H1 (cell line): Measurements from ENCODE around the gene DENND2A. TPM values are rescaled to one million over a fixed set of nuclear protein-coding genes. Genes with fewer than 3 reads are reported as not detected.

Experiments
- CTCF ChIA-PET: fragments of 300-600 bp; sonication (Branson Sonifier 250); formaldehyde crosslinking; loops from one replicate; lab custom pipeline; 2021; ENCODE audit not compliant: partially characterized antibody; lab: Charles Lee
- POLR2A ChIA-PET: fragments of 300-600 bp; sonication (Branson Sonifier 250); formaldehyde crosslinking; loops from one replicate; lab custom pipeline; 2021; ENCODE audit warnings: inconsistent platforms; ENCODE audit not compliant: partially characterized antibody; lab: Charles Lee
- DNase-seq, 2 experiments: peaks; one replicate each; pipeline versions ENCODE4 v3.0.0 to v3.0.0-alpha.2; 2010 to 2022; ENCODE audit warnings: low spot score in 2 of 2, low read depth in 1 of 2, mixed read lengths in 1 of 2
- FAIRE-seq: peaks from 2 replicates; lab custom pipeline; 2011; peaks lifted over from hg19 to GRCh38; lab: Jason Lieb, UNC
- H2AFZ ChIP-seq: 2 replicates; pipeline ENCODE4 v1.8.1; 2012; ENCODE audit warnings: low read length, inconsistent platforms
- H2AK5ac ChIP-seq: 2 replicates; pipeline ENCODE4 v1.6.1; 2013; ENCODE audit warnings: low read depth, low read length
- H2BK120ac ChIP-seq: replicated peaks from 2 replicates; pipeline ENCODE3; 2013; ENCODE audit warnings: low read depth, low read length, inconsistent platforms
- H2BK12ac ChIP-seq: 2 replicates; pipeline ENCODE4 v1.6.1; 2013; ENCODE audit warnings: low read depth, low read length
- H2BK15ac ChIP-seq: 2 replicates; pipeline ENCODE4 v1.6.1; 2013; ENCODE audit warnings: low read length
- H2BK20ac ChIP-seq: 2 replicates; pipeline ENCODE4 v1.6.1; 2013; ENCODE audit warnings: low read length
- H2BK5ac ChIP-seq: 2 replicates; pipeline ENCODE4 v1.6.1; 2013; ENCODE audit warnings: low read depth, low read length
- H3K14ac ChIP-seq: 2 replicates; pipeline ENCODE4 v1.6.1; 2013; ENCODE audit warnings: inconsistent platforms; ENCODE audit not compliant: insufficient read length
- H3K18ac ChIP-seq: 2 replicates; pipeline ENCODE4 v1.6.1; 2013; ENCODE audit warnings: low read length; ENCODE audit errors: extremely low read depth
- H3K23ac ChIP-seq: 2 replicates; pipeline ENCODE4 v1.6.1; 2013; ENCODE audit warnings: inconsistent platforms; ENCODE audit not compliant: insufficient read length
- H3K23me2 ChIP-seq: 2 replicates; pipeline ENCODE4 v1.6.1; 2013; ENCODE audit warnings: low read depth, low read length
- H3K27ac ChIP-seq: 2 replicates; pipeline ENCODE4 v1.6.1; 2011; ENCODE audit warnings: low read depth, low read length, inconsistent platforms
- H3K27me3 ChIP-seq, 4 experiments: replicated peaks in 1 of 4; 1 replicate in 1 of 4; 2 replicates in 3 of 4; pipeline versions ENCODE4 v1.6.1 to v1.8.1; 2011 to 2013; ENCODE audit warnings: low read length in 3 of 4, mild to moderate bottlenecking in 3 of 4, inconsistent platforms in 2 of 4, mixed read lengths in 2 of 4, moderate library complexity in 1 of 4; ENCODE audit not compliant: control insufficient read depth in 3 of 4, insufficient read depth in 3 of 4; ENCODE audit errors: extremely low read depth in 1 of 4
- H3K36me3 ChIP-seq, 4 experiments: 2 replicates each; pipeline versions ENCODE4 v1.6.1 to v1.8.1; 2011 to 2013; ENCODE audit warnings: mild to moderate bottlenecking in 4 of 4, low read length in 3 of 4, moderate library complexity in 2 of 4, control low read depth in 1 of 4, inconsistent platforms in 1 of 4; ENCODE audit not compliant: insufficient read depth in 4 of 4, control insufficient read depth in 2 of 4
- H3K4ac ChIP-seq: replicated peaks from 2 replicates; pipeline ENCODE3; 2013; ENCODE audit warnings: low read length, low read depth, mixed read lengths, inconsistent platforms; ENCODE audit not compliant: insufficient read length
- H3K4me1 ChIP-seq, 4 experiments: replicated peaks in 1 of 4; 1 replicate in 1 of 4; 2 replicates in 3 of 4; pipeline versions ENCODE4 v1.6.1 to v1.8.1; 2011 to 2013; ENCODE audit warnings: low read length in 3 of 4, inconsistent platforms in 2 of 4, mixed read lengths in 1 of 4; ENCODE audit not compliant: insufficient read depth in 4 of 4, control insufficient read depth in 3 of 4
- H3K4me2 ChIP-seq, 2 experiments: 2 replicates each; pipeline versions ENCODE4 v1.6.1 to v1.8.1; 2011 to 2013; ENCODE audit warnings: low read depth in 2 of 2, low read length in 2 of 2, control low read depth in 1 of 2, inconsistent platforms in 1 of 2, mild to moderate bottlenecking in 1 of 2; ENCODE audit not compliant: insufficient read depth in 1 of 2
- H3K4me3 ChIP-seq, 4 experiments: fragments of 200-600, 300-600 bp in 1 of 4; sonication (generic), shearing (Covaris generic), sonication (Bioruptor Twin) in 1 of 4; 2 replicates each; pipeline versions ENCODE4 v1.5.1 to v1.8.1; 2011 to 2016; ENCODE audit warnings: low read length in 4 of 4, low read depth in 3 of 4, control low read depth in 2 of 4, inconsistent platforms in 2 of 4, mild to moderate bottlenecking in 2 of 4, mixed read lengths in 1 of 4, moderate library complexity in 1 of 4; ENCODE audit not compliant: insufficient read depth in 2 of 4; ENCODE audit errors: extremely low read depth in 1 of 4
- H3K56ac ChIP-seq: replicated peaks from 2 replicates; pipeline ENCODE3; 2013; ENCODE audit warnings: low read depth, mild to moderate bottlenecking, mixed read lengths, low read length, inconsistent platforms; ENCODE audit not compliant: insufficient read length
- H3K79me1 ChIP-seq: 2 replicates; pipeline ENCODE4 v1.6.1; 2013; ENCODE audit warnings: low read depth, low read length, control low read depth
- H3K79me2 ChIP-seq, 2 experiments: 2 replicates each; pipeline versions ENCODE4 v1.6.1 to v1.8.1; 2012 to 2013; ENCODE audit warnings: low read length in 2 of 2, mild to moderate bottlenecking in 2 of 2, inconsistent platforms in 1 of 2; ENCODE audit not compliant: insufficient read depth in 2 of 2, control insufficient read depth in 1 of 2
- H3K9ac ChIP-seq, 4 experiments: replicated peaks in 1 of 4; 1 replicate in 1 of 4; 2 replicates in 3 of 4; pipeline versions ENCODE4 v1.6.1 to v1.8.1; 2011 to 2013; ENCODE audit warnings: low read depth in 3 of 4, low read length in 3 of 4, control low read depth in 2 of 4, mild to moderate bottlenecking in 2 of 4, moderate library complexity in 2 of 4, inconsistent platforms in 1 of 4; ENCODE audit errors: extremely low read depth in 1 of 4
- H3K9me3 ChIP-seq, 2 experiments: 2 replicates each; pipeline versions ENCODE4 v1.6.1 to v1.8.1; 2012 to 2013; ENCODE audit warnings: mild to moderate bottlenecking in 2 of 2, moderate library complexity in 2 of 2, control low read depth in 1 of 2, inconsistent platforms in 1 of 2, low read depth in 1 of 2, low read length in 1 of 2, mixed read lengths in 1 of 2; ENCODE audit not compliant: insufficient read depth in 2 of 2
- H4K20me1 ChIP-seq, 2 experiments: replicated peaks in 1 of 2; 2 replicates each; pipeline versions ENCODE3 to v1.8.1; 2011 to 2013; ENCODE audit warnings: inconsistent platforms in 2 of 2, low read length in 2 of 2, mild to moderate bottlenecking in 1 of 2; ENCODE audit not compliant: insufficient read depth in 2 of 2, control insufficient read depth in 1 of 2
- H4K5ac ChIP-seq: 2 replicates; pipeline ENCODE4 v1.6.1; 2013; ENCODE audit warnings: low read length, low read depth, mixed read lengths, inconsistent platforms; ENCODE audit not compliant: insufficient read length
- H4K8ac ChIP-seq: 2 replicates; pipeline ENCODE4 v1.8.0; 2013; ENCODE audit warnings: mild to moderate bottlenecking, moderate library complexity, low read length, inconsistent platforms; ENCODE audit not compliant: insufficient read depth; ENCODE audit errors: extremely low read depth
- H4K91ac ChIP-seq: replicated peaks from 2 replicates; pipeline ENCODE3; 2013; ENCODE audit warnings: low read length, mixed read lengths, inconsistent platforms; ENCODE audit not compliant: insufficient read length
- EP300 ChIP-seq, 2 experiments: IDR thresholded peaks; 1 replicate in 1 of 2; 2 replicates in 1 of 2; pipeline ENCODE4 v1.6.1; 2011 to 2012; ENCODE audit warnings: low read depth in 2 of 2, low read length in 2 of 2, mild to moderate bottlenecking in 2 of 2, borderline replicate concordance in 1 of 2, inconsistent platforms in 1 of 2, moderate library complexity in 1 of 2
- GTF2F1 ChIP-seq: IDR thresholded peaks from 2 replicates; pipeline ENCODE4 v1.6.1; 2012; ENCODE audit warnings: low read depth, low read length, improper control_type of control experiment, borderline replicate concordance
- KDM1A ChIP-seq: fragments of 200-600, 300-600 bp; sonication (generic); IDR thresholded peaks from 2 replicates; pipeline ENCODE4 v1.7.1; 2016; ENCODE audit warnings: mild to moderate bottlenecking, low read length, borderline replicate concordance
- NRF1 ChIP-seq: IDR thresholded peaks from 2 replicates; pipeline ENCODE4 v1.6.1; 2011; ENCODE audit warnings: mild to moderate bottlenecking, low read depth, low read length, improper control_type of control experiment
- RBBP5 ChIP-seq: IDR thresholded peaks from 2 replicates; pipeline ENCODE4 v1.7.1; 2012; ENCODE audit warnings: low read depth, mild to moderate bottlenecking, inconsistent platforms, low read length, moderate library complexity, borderline replicate concordance
- SIN3A ChIP-seq, 2 experiments: IDR thresholded peaks in 1 of 2; conservative IDR thresholded peaks in 1 of 2; 2 replicates each; pipeline ENCODE4 v1.6.1; 2011 to 2012; ENCODE audit warnings: low read length in 2 of 2, improper control_type of control experiment in 1 of 2, low read depth in 1 of 2, mild to moderate bottlenecking in 1 of 2
- SP2 ChIP-seq: IDR thresholded peaks from 2 replicates; pipeline ENCODE4 v1.6.1; 2012; ENCODE audit warnings: mild to moderate bottlenecking, low read length, inconsistent platforms
- TBP ChIP-seq: IDR thresholded peaks from 2 replicates; pipeline ENCODE4 v1.6.1; 2011; ENCODE audit warnings: low read depth, low read length, improper control_type of control experiment
- WGBS, 2 experiments: shearing (Covaris generic) in 1 of 2; methylation state at CpG; one replicate each; pipeline versions ENCODE4 v1.1.6 to v1.1.7; 2013 to 2015; ENCODE audit warnings: low lambda C conversion rate in 2 of 2, mixed read lengths in 2 of 2, inconsistent platforms in 1 of 2, low coverage in 1 of 2, missing lambda C conversion rate in 1 of 2; ENCODE audit not compliant: insufficient replicate concordance in 2 of 2, insufficient coverage in 1 of 2, insufficient read length in 1 of 2; ENCODE audit errors: extremely low coverage in 1 of 2, missing lambda C conversion rate in 1 of 2; 5-methylcytosine and 5-hydroxymethylcytosine counted together
- polyA plus RNA-seq, 7 experiments: library from polyadenylated mRNA; depleted of rRNA in 3 of 7; stranded (reverse) in 5 of 7; unstranded in 2 of 7; fragments of >200 nt in 5 of 7; fragments of 200-250 nt in 2 of 7; gene quantifications; 1 replicate in 5 of 7; 2 replicates in 1 of 7; 4 replicates in 1 of 7; pipeline versions ENCODE4 v1.2.1 to v1.2.3, GENCODE V29; 2011 to 2013; ENCODE audit warnings: missing spikeins in 2 of 7, mixed read lengths in 2 of 7
- total RNA-seq: library from RNA; stranded (reverse); fragmentation: NEBNext Ultra II Directional; extraction: Animal tissue kit (Norgen Biotek cat#: 25700); gene quantifications from 2 replicates; pipeline ENCODE4 v1.2.1, GENCODE V29; 2021
- TF ChIP-seq, protein P1 (sequence below), 3 experiments: IDR thresholded peaks; 1 replicate in 2 of 3; 2 replicates in 1 of 3; pipeline versions ENCODE4 v1.5.1 to v1.6.1; 2011; ENCODE audit warnings: low read length in 3 of 3, mild to moderate bottlenecking in 3 of 3, inconsistent platforms in 2 of 3, low read depth in 1 of 3, moderate library complexity in 1 of 3; ENCODE audit not compliant: insufficient read depth in 1 of 3; ENCODE audit errors: control extremely low read depth in 1 of 3

Gene DENND2A
- total and polyA plus RNA-seq, 2 of the 8 experiments (the other 6 are each of a cell fraction or from before 2014, with no cell fraction given): 5.0 to 13.0 TPM

DNA sequence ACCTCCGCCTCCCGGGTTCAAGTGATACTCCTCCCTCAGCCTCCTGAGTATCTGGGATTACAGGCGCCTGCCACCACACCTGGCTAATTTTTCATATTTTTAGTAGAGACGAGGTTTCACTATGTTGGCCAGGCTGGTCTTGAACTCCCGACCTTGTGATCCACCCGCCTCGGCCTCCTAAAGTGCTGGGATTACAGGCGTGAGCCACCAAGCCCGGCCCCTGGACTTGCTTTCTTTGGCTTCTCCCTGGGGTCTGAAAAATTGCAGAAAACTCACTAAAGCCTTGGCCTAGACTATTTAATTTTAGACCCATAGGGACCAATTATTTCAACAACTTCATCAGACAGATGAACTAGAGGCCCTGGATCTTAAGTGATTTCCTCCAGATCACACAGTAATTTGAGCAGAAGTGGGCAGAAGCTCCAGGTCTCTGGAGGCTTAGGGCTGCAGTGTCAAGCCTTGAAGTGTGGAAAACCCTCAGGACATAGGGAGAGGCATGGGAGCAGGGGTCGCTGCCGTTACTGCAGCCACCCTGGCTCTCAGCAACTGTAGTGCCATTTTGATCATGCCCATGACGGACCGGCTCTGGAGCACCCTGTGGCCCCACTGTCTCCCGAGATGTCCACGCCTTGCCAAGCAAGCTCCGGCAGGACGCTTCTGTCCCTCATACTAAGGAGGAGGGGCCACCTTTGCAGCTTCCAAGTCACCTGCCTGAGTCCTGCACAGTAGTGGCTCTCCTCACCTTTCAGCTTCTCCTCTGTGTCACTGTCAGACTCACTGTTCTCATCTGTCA, 72.4 kb downstream of the DENND2A start:
- no peak for FAIRE-seq
- TF ChIP-seq SP2 (no peak), GTF2F1 (no peak), NRF1 (no peak), TBP (no peak), RBBP5 (no peak), KDM1A (no peak), SIN3A (conservative IDR thresholded peaks at IDR 0.05 in 1 of 2, IDR thresholded peaks at IDR 0.05 in 1 of 2; ENCODE audit: low read depth in 1 of 2, low read length in 2 of 2) (no peak), EP300 (IDR thresholded peaks at IDR 0.05; ENCODE audit: borderline replicate concordance in 1 of 2, low read depth in 2 of 2, low read length in 2 of 2) (no peak)
- TF ChIP-seq, protein P1, sequence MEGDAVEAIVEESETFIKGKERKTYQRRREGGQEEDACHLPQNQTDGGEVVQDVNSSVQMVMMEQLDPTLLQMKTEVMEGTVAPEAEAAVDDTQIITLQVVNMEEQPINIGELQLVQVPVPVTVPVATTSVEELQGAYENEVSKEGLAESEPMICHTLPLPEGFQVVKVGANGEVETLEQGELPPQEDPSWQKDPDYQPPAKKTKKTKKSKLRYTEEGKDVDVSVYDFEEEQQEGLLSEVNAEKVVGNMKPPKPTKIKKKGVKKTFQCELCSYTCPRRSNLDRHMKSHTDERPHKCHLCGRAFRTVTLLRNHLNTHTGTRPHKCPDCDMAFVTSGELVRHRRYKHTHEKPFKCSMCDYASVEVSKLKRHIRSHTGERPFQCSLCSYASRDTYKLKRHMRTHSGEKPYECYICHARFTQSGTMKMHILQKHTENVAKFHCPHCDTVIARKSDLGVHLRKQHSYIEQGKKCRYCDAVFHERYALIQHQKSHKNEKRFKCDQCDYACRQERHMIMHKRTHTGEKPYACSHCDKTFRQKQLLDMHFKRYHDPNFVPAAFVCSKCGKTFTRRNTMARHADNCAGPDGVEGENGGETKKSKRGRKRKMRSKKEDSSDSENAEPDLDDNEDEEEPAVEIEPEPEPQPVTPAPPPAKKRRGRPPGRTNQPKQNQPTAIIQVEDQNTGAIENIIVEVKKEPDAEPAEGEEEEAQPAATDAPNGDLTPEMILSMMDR (IDR thresholded peaks at IDR 0.05; ENCODE audit: control extremely low read depth in 1 of 3, insufficient read depth in 1 of 3, low read depth in 1 of 3, low read length in 3 of 3): no peak

More for the DNA sequence above, 72.4 kb downstream of the DENND2A start:
- ChIA-PET POLR2A (interaction anchor here (0.6 kb wide), 1 partner anchor 103 kb away, joined by 3 read pairs; no protein-coding TSS in a partner anchor), CTCF (interaction anchor here (0.9 kb wide), 1 partner anchor 67 kb away, joined by 4 read pairs; no protein-coding TSS in a partner anchor)
- no peak overlapping the region for H4K91ac ChIP-seq
- no peak overlapping the region for H3K9ac ChIP-seq
- no peaks in the 10 kb centered on the region for H3K79me2 ChIP-seq
- no peaks in the 10 kb centered on the region; a peak in 1 of 8 replicates for H3K36me3 ChIP-seq
- no peak overlapping the region for H3K4ac ChIP-seq
- no peak overlapping the region for H2BK5ac ChIP-seq
- no peak overlapping the region for H3K4me2 ChIP-seq
- no peak overlapping the region for H2BK20ac ChIP-seq
- no peaks in the 10 kb centered on the region for H4K20me1 ChIP-seq
- WGBS, 2 experiments: 94% methylated on average over 17 of the region's 17 CpGs; no CpG with 5 or more reads in 1 of the 2 experiments
- no peak overlapping the region for H3K23ac ChIP-seq
- no peak overlapping the region for H3K14ac ChIP-seq
- peaks cover 0 to 6% (median 1%) of the 10 kb centered on the region in 4 experiments; a peak in 5 of 7 replicates for H3K4me1 ChIP-seq
- DNase-seq: no peak
- no peak overlapping the region for H4K5ac ChIP-seq
- H3K56ac ChIP-seq: no peak overlapping the region
- H2AFZ ChIP-seq: no peak overlapping the region
- no peaks in the 10 kb centered on the region for H3K27me3 ChIP-seq
- no peaks in the 10 kb centered on the region for H3K9me3 ChIP-seq
- no peaks in the 10 kb centered on the region for H3K79me1 ChIP-seq
- no peaks in the 10 kb centered on the region for H3K23me2 ChIP-seq
- no peak overlapping the region for H2BK12ac ChIP-seq
- no peak overlapping the region for H2AK5ac ChIP-seq
- no peak overlapping the region; the same call in 1 of the 2 replicates for H4K8ac ChIP-seq
- H3K18ac ChIP-seq: no peak overlapping the region
- no peak overlapping the region for H2BK15ac ChIP-seq
- H3K4me3 ChIP-seq: no peak overlapping the region
- H2BK120ac ChIP-seq: no peak overlapping the region
- H3K27ac ChIP-seq: no peak overlapping the region
